Esophagus muscularis mucosa (tissue), 3 donors: Measurements from ENCODE around the gene ATF4.

Experiments
- CTCF ChIP-seq, 3 experiments: fragments of 200-600 bp in 2 of 3; fragments of 450-650 bp in 1 of 3; sonication (generic) in 2 of 3; IDR thresholded peaks; one replicate each; pipeline ENCODE4 v1.5.1; 2017 to 2019; ENCODE audit warnings: antibody characterized with exemption in 3 of 3, mild to moderate bottlenecking in 2 of 3, moderate library complexity in 1 of 3
- POLR2AphosphoS5 ChIP-seq, 2 donors: sonication (generic); formaldehyde crosslinking; IDR thresholded peaks; one replicate each; pipeline ENCODE4 v1.6.1; 2017; ENCODE audit warnings: antibody characterized with exemption in 2 of 2

GRCh38 chr22:39527481-39527961 lies 7.2 kb downstream of the ATF4 start:
- TF ChIP-seq POLR2AphosphoS5 (IDR thresholded peaks at IDR 0.05) (no peak), CTCF (IDR thresholded peaks at IDR 0.05) (no peak)
